Activated CD4-positive, alpha-beta T cell treated with anti-CD3 and anti-CD28 coated beads for 24 hours (primary cell): ENCODE data around the gene KRT82.

ENCODE experiments used
- DNase-seq, 2 donors: peaks; one replicate each; pipeline ENCODE4 v3.0.0-alpha.2; 2020; ENCODE audit warnings: low read depth in 2 of 2

KRT82 gene

DNA sequence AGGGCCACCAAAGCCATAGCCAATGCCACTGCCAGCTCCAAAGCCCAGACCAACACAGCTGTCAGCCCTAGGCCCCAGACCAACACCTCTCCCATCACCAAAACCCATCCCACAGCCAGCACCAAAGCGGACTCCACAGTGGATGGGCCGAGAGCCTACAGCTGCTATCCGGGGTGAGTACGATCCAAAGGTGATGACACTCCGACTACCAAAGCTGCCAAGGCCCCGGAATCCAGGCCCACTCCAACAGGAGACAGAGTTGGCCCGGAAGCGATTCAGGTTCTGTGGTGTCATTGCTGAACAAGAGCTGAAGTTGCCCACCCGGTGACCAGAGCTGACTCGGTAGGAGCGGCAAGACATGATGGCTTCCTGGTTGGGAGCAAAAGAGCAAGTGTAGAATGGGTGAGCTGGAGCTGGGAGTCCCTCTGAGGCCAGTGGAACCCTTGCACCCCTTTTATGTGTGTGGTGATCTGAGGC lies 20.9 kb downstream of the KRT82 start, which contains the start of gene KRT84:
Gene KRT84, minus strand, starts transcription at position 427 of the 477 bp plus-strand sequence. Its CDS starts 67 bp downstream, at position 360.
- no peak for DNase-seq

- DNase-seq: no peak
These were observed 22.8 kb downstream of the KRT82 start for GRCh38 chr12:52383331-52383730.

GRCh38 chr12:52382854-52383253 lies 23.3 kb downstream of the KRT82 start:
- no peak for DNase-seq

- DNase-seq: no peak
These were observed 24.9 kb downstream of the KRT82 start for GRCh38 chr12:52381206-52381605.

DNA sequence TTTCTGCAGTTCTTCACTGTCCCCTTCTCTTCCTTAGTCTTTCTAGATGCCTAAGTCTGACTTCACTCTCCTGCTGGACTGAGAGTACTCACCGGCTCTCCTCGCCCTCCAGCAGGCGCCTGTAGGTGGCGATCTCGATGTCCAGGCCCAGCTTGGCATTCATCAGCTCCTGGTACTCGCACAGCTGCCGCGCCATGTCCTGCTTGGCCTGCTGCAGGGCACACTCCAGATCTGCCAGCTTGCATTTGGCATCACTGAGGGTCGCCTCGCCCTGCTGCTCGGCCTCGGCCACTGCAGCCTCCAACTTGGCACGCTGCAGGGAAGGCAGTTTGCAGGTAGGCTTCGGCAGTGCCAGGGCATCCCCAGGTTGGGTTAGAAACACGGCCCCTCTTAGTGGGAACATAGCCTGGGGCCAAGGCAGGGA lies 25.9 kb downstream of the KRT82 start:
- DNase-seq: peak in 1 of 2 donors; percentile 10

GRCh38 chr12:52379536-52379935 lies 26.6 kb downstream of the KRT82 start:
- no peak for DNase-seq

GRCh38 chr12:52378091-52378490 lies 28.0 kb downstream of the KRT82 start:
- DNase-seq: no peak

GRCh38 chr12:52377266-52377665 lies 28.9 kb downstream of the KRT82 start:
- DNase-seq: no peak

DNA sequence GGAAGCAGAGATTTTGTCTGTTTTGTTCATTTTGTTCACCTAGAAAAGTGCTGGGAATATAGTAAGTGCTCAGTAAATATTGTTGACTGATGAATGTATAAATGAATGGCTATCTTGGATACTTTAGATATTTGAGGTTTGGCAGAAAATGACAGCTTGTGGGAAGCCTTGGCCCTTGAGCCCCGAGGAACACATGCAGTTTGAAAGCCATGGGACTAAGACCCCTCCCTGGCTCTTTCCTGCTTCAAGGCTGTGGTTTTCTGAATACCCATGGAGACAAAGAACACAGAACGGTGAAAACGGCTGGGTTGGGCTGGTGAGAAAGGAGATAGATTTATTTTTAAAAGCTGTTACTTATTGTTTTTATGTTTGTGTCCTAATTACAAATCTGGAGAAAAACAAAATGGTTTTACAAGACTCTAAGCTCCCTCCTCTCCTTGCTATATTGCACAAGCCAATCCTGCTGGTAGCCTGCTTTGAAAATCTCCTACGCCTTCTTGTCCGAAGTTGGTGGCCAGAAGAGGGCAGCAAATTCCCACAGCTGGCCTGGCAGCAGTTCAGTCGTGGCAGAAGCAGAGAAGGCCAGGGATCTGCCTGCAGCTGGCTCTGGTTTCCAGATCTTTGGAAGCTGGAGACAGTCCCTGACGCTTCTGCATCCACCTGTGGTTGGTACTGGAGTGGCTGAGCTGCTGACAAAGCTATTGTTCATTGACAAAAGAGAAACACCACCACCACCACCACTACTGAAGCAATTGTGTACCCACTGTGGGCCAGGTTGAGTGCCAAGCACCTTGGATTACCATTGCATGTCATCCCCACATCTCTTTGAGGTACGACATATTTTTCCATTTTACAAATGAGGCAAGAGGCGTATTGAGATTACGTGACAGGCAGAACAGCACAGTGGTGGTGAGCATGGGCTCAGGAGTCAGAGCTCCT lies 33.6 kb downstream of the KRT82 start:
- DNase-seq: peak; percentile 18 to 45

DNA sequence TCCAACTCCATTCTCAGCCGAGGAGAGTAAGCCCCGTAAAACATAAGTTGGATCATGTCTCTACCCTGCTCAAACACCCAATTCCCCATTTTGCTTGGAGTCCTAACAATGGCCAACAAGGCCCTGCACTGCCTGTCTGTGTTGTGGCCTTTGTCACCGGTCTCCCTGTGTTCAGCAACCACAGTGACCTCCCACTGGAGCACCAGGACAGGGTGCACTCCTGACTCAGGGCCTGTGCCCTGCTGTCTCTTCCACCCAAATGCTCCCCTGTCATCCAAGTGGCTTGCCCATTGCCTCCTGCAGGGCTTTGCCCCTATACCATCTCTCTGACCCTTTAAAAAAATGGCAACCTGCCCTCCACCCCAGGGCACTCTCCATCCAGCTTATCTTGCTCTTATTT lies 34.4 kb downstream of the KRT82 start:
- DNase-seq: no peak

DNA sequence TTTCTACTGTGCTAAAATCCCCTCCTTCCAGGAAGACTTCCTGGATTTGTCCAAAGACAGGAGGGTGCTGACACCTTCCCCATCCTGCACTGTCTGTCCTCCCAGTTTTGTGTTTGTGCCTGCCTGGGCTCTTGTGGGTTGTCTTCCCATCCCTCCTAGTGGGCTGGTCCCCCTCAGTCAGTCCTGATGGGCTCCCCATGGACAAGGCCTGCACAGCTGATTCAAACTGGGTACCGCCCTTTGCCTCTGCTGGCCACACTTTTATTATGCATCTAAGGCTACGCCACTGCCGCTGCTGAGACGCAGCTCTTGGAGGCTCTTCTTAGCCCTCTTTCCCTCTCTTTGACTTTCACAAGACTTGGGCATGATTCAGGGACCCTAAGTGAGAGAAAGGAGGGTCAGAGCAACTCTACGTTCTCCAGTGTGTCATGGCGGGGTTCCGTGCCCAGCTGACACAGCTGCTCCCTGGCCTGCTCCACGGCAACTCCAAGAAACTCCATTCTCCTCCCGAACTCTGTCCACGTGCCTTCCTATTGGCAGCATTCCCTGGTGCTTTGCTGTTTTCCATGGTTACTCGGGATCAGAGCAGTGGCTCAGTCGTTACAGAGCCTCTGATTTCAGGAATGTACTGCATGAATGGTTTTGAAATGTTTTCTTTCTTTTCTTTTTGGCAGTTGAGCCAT lies 35.1 kb downstream of the KRT82 start:
- no peak for DNase-seq

- no peak for DNase-seq
These were observed 36.3 kb downstream of the KRT82 start for GRCh38 chr12:52369809-52370208.

DNA sequence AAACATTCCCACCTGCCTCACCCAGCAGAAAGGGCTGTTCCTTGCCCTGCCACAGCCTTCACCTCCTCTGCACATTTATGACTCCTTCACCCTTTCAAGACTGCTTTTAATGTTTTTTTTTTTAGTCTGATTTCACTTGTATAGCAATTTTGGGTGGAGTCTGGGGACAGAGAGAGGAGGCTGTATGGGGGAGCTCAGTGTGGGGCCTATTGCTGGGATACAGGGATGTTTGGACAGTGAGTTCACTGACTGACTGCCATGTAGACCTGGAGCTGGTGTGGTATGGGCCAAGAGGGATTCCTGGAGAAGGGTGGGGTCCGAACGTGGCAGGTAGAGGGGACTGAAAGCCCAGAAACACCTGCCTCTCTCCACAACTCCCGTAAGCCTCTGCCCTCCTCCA lies 36.9 kb downstream of the KRT82 start:
- DNase-seq: no peak

DNA sequence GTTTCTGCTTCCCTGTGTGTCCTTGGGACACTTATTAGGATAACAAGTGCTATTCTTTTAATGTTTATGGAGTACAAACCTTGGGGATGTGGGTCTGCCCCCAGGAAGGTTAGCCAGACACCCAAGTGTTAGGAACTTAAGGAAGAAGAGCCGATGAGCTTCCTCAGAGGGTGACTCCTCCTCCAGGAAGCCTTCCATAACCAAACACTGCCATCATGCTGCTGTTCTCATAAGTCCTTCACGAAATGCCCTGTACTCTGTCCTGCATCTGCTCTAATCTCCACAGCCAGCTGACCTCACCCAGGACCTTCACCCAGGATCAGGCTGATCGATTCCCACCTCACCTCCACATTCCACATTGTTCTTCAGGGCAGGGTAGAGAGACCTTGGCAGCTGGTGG lies 37.6 kb downstream of the KRT82 start:
- DNase-seq: no peak

- DNase-seq: no peak
These were observed 38.3 kb downstream of the KRT82 start for GRCh38 chr12:52367876-52368275.

GRCh38 chr12:52366738-52367485 lies 39.2 kb downstream of the KRT82 start, which contains the start of gene KRT85:
Gene KRT85 (minus strand): TSS chr12:52367481. CDS start chr12:52367405, 76 bp downstream.
- DNase-seq: no peak

DNA sequence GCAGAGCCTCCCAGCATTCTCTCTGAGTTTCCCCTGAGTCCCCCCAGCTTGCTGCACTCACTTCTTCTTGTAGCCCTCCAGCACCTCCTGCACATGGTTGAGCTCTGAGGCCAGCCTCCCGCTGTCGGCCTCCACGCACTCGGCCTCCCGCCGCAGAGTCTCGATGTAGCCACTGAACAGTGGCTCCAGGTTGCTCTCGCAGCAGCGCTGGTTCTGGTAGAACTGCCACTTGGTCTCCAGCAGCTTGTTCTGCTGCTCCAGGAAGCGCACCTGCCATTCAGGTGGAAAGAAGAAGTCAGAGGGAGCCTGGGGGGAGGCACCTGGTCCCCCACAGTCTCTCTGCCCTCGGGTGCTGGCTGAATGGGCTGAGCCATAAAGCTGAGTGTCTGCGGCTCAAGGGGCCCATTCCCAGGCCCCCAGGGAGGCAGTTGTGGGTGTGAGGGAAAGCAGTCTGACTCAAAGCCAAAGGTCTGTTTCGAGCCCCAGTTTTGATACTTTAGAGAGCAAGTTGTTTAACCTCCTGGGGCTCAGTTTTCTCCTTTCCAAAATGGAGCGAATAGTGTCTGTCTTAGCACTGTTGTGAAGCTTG lies 41.1 kb downstream of the KRT82 start:
- no peak for DNase-seq

DNA sequence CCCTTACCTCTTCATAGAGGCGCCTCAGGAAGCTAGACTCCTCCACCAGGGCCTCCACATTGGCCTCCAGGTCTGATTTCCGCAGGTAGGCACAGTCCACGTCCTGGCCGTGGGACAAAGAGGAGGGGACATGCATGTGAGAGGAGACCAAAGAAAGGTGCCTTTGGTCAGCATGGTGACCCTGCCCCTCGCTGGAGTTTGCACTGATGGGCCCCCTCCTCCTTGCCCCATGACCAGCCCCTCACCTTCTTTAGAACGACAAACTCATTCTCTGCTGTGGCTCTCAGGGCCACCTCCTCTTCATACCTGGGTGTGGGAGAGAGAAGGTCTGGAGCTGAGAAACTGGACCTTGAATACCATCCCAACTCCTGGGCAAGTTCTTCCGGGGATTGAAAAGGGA lies 42.1 kb downstream of the KRT82 start:
- no peak for DNase-seq

GRCh38 chr12:52363111-52363679 lies 42.9 kb downstream of the KRT82 start:
- DNase-seq: no peak

DNA sequence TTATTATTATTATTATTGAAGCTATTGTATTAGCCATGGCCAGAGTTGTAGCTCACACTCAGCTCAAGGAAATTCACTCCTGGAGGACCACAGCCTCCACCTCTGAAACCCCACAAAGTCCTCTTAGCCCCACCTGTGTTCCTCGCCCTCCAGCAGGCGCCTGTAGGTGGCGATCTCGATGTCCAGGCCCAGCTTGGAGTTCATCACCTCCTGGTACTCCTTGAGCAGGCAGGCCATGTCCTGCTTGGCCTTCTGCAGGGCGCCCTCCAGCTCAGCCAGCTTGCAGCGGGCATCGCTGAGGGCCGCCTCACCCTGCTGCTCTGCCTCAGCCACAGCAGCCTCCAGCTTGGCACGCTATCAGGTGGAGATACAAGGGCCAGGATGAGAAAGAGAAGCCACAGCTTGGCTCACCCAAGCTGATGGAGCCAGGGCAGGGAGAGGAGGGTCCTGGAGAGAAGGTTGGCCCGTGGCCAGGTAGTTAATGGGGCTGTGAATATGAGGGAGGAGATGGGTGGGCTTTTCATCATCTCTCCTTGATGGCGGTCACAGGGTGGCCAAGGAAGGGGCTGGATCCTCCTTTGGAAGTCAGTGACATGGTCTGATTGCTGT lies 43.9 kb downstream of the KRT82 start:
- DNase-seq: no peak

DNA sequence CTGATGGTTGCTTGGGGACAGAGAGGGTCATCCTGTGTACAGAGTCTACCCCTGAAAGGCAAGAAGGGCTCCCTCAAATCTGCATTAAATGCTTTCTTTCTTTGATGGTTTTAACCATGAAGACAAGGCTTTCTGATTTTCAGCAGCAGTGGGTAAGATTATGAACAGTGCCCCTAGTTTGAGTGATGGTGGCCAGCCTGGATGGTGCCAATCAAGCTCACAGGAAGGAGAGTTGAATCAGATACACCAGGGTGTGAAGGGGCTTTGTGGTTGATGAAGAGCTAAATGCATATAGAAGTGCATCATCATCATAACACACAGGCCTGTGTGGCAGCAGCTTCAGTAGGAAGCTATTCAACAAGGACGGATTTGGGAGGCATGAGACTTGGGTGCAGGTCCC lies 44.6 kb downstream of the KRT82 start:
- DNase-seq: no peak
